ENCODE results near the gene BTBD9.

BTBD9 gene

DNA sequence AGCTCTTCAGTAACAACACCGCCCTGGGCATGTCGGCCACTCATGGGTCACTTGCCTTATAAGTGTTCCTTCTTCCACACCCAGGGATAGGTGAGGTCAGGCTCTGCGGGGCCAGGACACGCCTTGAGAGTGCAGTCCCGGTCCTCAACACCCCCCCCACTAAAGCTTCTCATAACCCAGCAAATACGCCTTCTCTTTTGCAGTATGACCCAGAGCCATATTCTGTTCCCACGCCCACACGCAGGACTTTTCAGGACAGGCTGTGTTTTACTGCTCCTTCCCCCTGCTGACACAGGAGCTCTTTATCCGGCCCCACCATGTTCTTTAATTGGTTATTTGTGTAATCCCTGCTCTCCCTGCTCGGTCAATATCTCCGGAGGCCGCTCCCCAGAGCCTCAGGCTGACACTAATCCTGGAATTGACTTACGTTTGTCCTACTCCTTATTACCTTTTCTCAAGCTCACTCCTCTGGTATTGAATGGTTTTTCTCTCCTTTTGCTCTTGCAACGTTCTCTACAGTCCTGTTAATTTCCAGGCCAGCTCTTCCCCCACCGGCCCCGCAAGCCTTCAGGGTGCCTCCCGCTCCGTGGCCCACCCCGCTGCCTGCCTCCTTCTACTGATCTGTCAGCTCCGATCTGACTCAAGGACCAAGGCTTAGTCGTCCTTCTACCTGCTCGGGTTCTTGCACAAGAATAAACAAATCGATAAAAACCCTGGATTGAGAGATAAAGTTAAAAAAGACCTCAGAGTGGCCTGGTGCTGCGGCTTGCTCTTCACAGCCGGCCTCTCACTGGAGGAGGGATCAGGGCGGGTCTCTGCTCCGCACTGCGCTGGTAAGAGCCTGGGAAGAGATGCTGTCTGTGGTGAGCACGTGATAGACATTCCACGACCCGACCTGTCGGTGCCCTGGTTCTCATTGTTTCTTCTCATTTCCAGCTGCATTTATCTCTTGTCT, 462.7 kb downstream of the BTBD9 start:
- H3K9me3 ChIP-seq (ENCODE audit: control insufficient read depth, insufficient read depth, low read length) = no peaks in the 10 kb centered on the region
- H3F3A ChIP-seq (ENCODE audit: control insufficient read depth, insufficient read depth) = no peaks in the 10 kb centered on the region
- H3K9me2 ChIP-seq (replicated peaks; ENCODE audit: control insufficient read depth, low read length) = no peaks in the 10 kb centered on the region
- no peaks in the 10 kb centered on the region for H3K4me1 ChIP-seq (ENCODE audit: control insufficient read depth, low read length)
- no peaks in the 10 kb centered on the region for H3K36me3 ChIP-seq (ENCODE audit: control insufficient read depth, low read length)
- TF ChIP-seq EZH2phosphoT487 (IDR thresholded peaks at IDR 0.05; ENCODE audit: borderline replicate concordance, low read length) = no peak
- TF ChIP-seq, protein P1, sequence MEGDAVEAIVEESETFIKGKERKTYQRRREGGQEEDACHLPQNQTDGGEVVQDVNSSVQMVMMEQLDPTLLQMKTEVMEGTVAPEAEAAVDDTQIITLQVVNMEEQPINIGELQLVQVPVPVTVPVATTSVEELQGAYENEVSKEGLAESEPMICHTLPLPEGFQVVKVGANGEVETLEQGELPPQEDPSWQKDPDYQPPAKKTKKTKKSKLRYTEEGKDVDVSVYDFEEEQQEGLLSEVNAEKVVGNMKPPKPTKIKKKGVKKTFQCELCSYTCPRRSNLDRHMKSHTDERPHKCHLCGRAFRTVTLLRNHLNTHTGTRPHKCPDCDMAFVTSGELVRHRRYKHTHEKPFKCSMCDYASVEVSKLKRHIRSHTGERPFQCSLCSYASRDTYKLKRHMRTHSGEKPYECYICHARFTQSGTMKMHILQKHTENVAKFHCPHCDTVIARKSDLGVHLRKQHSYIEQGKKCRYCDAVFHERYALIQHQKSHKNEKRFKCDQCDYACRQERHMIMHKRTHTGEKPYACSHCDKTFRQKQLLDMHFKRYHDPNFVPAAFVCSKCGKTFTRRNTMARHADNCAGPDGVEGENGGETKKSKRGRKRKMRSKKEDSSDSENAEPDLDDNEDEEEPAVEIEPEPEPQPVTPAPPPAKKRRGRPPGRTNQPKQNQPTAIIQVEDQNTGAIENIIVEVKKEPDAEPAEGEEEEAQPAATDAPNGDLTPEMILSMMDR (IDR thresholded peaks at IDR 0.05; ENCODE audit: low read depth, low read length, poor library complexity, severe bottlenecking) = no peak
- H3K27me3 ChIP-seq (ENCODE audit: control insufficient read depth, low read length) = no peaks in the 10 kb centered on the region
- no peaks in the 10 kb centered on the region for H4K20me1 ChIP-seq (ENCODE audit: control insufficient read depth, insufficient read depth, low read depth, low read length)
- H3K4me3 ChIP-seq (ENCODE audit: low read length) = no peak overlapping the region
- no peak overlapping the region for H3K27ac ChIP-seq (ENCODE audit: low read depth, low read length)
- no peak overlapping the region for H3K4me2 ChIP-seq (ENCODE audit: low read length)
- no peaks in the 10 kb centered on the region for H3K79me2 ChIP-seq (ENCODE audit: control insufficient read depth, low read length)

DNA sequence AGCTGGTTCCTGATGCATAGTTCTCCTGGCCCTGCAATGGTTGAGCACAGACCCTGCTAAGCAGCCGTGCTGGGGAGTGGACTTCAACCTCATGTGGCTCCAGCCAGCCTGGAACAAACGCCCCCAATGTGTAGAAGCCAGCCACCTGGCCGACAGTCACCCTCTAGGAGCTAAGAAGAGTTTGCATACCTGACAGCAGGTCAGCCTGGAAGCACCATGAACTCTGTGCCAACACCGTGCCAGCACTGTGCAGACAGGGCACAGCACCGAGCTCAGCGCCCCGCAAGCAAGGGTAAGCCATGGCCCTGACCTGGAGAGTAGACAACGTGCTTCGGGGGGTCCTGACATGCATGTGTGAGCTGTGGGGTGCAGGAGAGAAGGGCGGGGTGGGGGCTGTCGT, 463.9 kb downstream of the BTBD9 start:
- H3K4me2 ChIP-seq (ENCODE audit: low read length) = no peak overlapping the region
- H3F3A ChIP-seq (ENCODE audit: control insufficient read depth, insufficient read depth) = no peaks in the 10 kb centered on the region
- H3K36me3 ChIP-seq (ENCODE audit: control insufficient read depth, low read length) = no peaks in the 10 kb centered on the region
- H3K9me3 ChIP-seq (ENCODE audit: control insufficient read depth, insufficient read depth, low read length) = no peaks in the 10 kb centered on the region
- H3K79me2 ChIP-seq (ENCODE audit: control insufficient read depth, low read length) = no peaks in the 10 kb centered on the region
- H3K27me3 ChIP-seq (ENCODE audit: control insufficient read depth, low read length) = no peaks in the 10 kb centered on the region
- no peak overlapping the region for H3K27ac ChIP-seq (ENCODE audit: low read depth, low read length)
- no peak overlapping the region for H3K4me3 ChIP-seq (ENCODE audit: low read length)
- no peaks in the 10 kb centered on the region for H3K9me2 ChIP-seq (replicated peaks; ENCODE audit: control insufficient read depth, low read length)
- H4K20me1 ChIP-seq (ENCODE audit: control insufficient read depth, insufficient read depth, low read depth, low read length) = no peaks in the 10 kb centered on the region
- TF ChIP-seq, protein P1 (IDR thresholded peaks at IDR 0.05; ENCODE audit: low read depth, low read length, poor library complexity, severe bottlenecking) = no peak
- TF ChIP-seq EZH2phosphoT487 (IDR thresholded peaks at IDR 0.05; ENCODE audit: borderline replicate concordance, low read length) = no peak
- no peaks in the 10 kb centered on the region for H3K4me1 ChIP-seq (ENCODE audit: control insufficient read depth, low read length)

DNA sequence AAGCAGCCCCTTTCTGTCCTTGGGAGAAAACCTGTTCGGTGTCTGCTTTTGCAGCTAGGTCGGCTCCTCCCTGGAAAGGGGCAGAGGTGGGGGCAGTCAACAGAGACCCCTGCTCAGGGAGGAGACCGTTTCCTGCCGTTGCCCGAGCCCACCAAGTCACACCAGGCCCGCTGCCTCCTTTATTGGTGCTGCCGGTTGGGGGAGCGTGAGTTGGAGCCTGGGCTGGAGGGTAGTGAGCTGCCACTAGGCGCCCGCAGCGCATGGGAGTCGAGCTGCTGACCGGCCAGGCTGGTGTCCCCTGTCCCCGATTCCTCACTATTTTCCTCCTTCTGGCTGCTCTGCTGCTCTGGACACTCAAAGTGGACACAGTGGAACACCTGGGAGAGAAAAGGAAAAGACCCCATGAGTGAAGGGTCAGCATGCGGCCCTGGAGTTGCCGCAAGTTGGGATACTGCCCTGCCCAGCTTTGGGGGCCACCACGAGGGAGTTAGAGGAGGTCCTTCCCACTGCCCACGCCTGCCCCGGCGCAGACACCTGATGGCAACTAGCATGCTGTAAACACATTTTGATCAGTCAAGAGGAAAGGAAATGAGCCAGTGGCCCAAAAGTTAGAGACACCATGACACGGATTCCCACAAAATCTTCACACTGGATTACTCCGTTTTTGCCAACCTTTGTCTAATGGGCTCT, 464.8 kb downstream of the BTBD9 start:
- Histone ChIP-seq H4K20me1 (ENCODE audit: control insufficient read depth, insufficient read depth, low read depth, low read length) (no peaks in the 10 kb centered on the region), H3K4me3 (ENCODE audit: low read length) (no peak overlapping the region), H3K9me3 (ENCODE audit: control insufficient read depth, insufficient read depth, low read length) (no peaks in the 10 kb centered on the region), H3K4me1 (ENCODE audit: control insufficient read depth, low read length) (no peaks in the 10 kb centered on the region), H3K36me3 (ENCODE audit: control insufficient read depth, low read length) (no peaks in the 10 kb centered on the region), H3K79me2 (ENCODE audit: control insufficient read depth, low read length) (no peaks in the 10 kb centered on the region), H3K4me2 (ENCODE audit: low read length) (no peak overlapping the region), H3K27ac (ENCODE audit: low read depth, low read length) (no peak overlapping the region), H3K27me3 (ENCODE audit: control insufficient read depth, low read length) (no peaks in the 10 kb centered on the region), H3K9me2 (replicated peaks; ENCODE audit: control insufficient read depth, low read length) (no peaks in the 10 kb centered on the region), H3F3A (ENCODE audit: control insufficient read depth, insufficient read depth) (no peaks in the 10 kb centered on the region)
- TF ChIP-seq, protein P1 (IDR thresholded peaks at IDR 0.05; ENCODE audit: low read depth, low read length, poor library complexity, severe bottlenecking) = no peak
- no peak for TF ChIP-seq EZH2phosphoT487 (IDR thresholded peaks at IDR 0.05; ENCODE audit: borderline replicate concordance, low read length)

Measured in DOHH2 (cell line).